OCI-LY7 (cell line): ENCODE results near the gene KLK1.

Experiments used
- EZH2phosphoT487 ChIP-seq: fragments of 200-600 bp; sonication (generic); IDR thresholded peaks from 2 replicates; pipeline ENCODE4 v1.6.1; 2018; ENCODE audit warnings: low read depth, borderline replicate concordance, mild to moderate bottlenecking, mixed run types, antibody characterized with exemption, low read length, moderate library complexity, mixed read lengths
- TF ChIP-seq, protein P1 (sequence below): fragments of 200-600 bp; sonication (generic); conservative IDR thresholded peaks from 2 replicates; pipeline ENCODE4 v1.5.1; 2014; ENCODE audit warnings: mild to moderate bottlenecking, antibody characterized with exemption, low read length, moderate library complexity, mixed read lengths

DNA sequence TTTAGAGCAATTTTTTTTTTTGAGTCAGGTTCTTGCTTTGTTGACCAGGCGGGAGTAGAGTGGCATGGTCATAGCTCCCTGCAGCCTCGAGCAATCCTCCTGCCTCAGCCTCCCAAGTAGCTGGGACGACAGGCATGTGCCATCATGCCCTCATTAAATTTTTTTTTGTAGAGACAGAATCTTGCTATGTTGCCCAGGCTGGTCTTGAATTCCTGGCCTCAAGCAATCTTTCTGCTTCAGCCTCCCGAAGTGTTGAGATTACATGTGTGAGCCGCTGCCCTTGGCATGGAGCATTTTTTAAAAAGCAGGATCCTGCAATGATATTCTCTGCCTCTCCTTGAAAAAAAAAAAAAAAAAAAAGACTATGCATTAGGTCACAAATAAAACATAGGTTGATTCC, 47.5 kb downstream of the KLK1 start:
- no peak for TF ChIP-seq EZH2phosphoT487
- TF ChIP-seq, protein P1, sequence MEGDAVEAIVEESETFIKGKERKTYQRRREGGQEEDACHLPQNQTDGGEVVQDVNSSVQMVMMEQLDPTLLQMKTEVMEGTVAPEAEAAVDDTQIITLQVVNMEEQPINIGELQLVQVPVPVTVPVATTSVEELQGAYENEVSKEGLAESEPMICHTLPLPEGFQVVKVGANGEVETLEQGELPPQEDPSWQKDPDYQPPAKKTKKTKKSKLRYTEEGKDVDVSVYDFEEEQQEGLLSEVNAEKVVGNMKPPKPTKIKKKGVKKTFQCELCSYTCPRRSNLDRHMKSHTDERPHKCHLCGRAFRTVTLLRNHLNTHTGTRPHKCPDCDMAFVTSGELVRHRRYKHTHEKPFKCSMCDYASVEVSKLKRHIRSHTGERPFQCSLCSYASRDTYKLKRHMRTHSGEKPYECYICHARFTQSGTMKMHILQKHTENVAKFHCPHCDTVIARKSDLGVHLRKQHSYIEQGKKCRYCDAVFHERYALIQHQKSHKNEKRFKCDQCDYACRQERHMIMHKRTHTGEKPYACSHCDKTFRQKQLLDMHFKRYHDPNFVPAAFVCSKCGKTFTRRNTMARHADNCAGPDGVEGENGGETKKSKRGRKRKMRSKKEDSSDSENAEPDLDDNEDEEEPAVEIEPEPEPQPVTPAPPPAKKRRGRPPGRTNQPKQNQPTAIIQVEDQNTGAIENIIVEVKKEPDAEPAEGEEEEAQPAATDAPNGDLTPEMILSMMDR: no peak
